ENCODE results near the gene DRGX. TPM values are rescaled to one million over a fixed set of nuclear protein-coding genes. Genes with fewer than 3 reads are reported as not detected.

Gene DRGX
- total and polyA plus RNA-seq, 2 experiments from 2014 or later: not detected

GRCh38 chr10:49410365-49411074 lies 14.6 kb upstream of the DRGX start:
- Histone ChIP-seq H3K4me2 (no peak overlapping the region), H3K9me2 (replicated peaks; ENCODE audit: insufficient read depth) (no peaks in the 10 kb centered on the region), H3K4me3 (no peak overlapping the region), H4K20me1 (ENCODE audit: insufficient read depth, poor library complexity, severe bottlenecking) (no peaks in the 10 kb centered on the region), H3K27ac (no peak overlapping the region), H3K4me1 (ENCODE audit: insufficient read depth) (no peaks in the 10 kb centered on the region), H3K9me3 (ENCODE audit: low read depth) (no peaks in the 10 kb centered on the region), H3K79me2 (no peaks in the 10 kb centered on the region), H2AFZ (no peak overlapping the region), H3K27me3 (peaks cover 24% of the 10 kb centered on the region), H3K36me3 (replicated peaks; ENCODE audit: insufficient read depth, low read depth) (no peaks in the 10 kb centered on the region)
- 68% methylated on average over 7 of the region's 7 CpGs for WGBS (ENCODE audit: low lambda C conversion rate, missing lambda C conversion rate)
- TF ChIP-seq CTCF (IDR thresholded peaks at IDR 0.05; ENCODE audit: poor library complexity) (no peak), EZH2phosphoT487 (IDR thresholded peaks at IDR 0.05; ENCODE audit: low read depth, severe bottlenecking, unreplicated experiment) (no peak), EZH2 (IDR thresholded peaks at IDR 0.05; ENCODE audit: borderline replicate concordance) (no peak)
- DNase-seq (ENCODE audit: low spot score): no peak

GRCh38 chr10:49409755-49410154 lies 13.9 kb upstream of the DRGX start:
- WGBS (ENCODE audit: low lambda C conversion rate, missing lambda C conversion rate): 95% methylated on average over 4 of the region's 4 CpGs

GRCh38 chr10:49408519-49409306 lies 12.8 kb upstream of the DRGX start:
- peaks cover 41% of the 10 kb centered on the region for H3K27me3 ChIP-seq
- TF ChIP-seq EZH2phosphoT487 (IDR thresholded peaks at IDR 0.05; ENCODE audit: low read depth, severe bottlenecking, unreplicated experiment): no peak
- no peak for TF ChIP-seq EZH2 (IDR thresholded peaks at IDR 0.05; ENCODE audit: borderline replicate concordance)
- TF ChIP-seq CTCF (IDR thresholded peaks at IDR 0.05; ENCODE audit: poor library complexity): no peak

More at GRCh38 chr10:49409755-49410154, 13.9 kb upstream of the DRGX start:
- DNase-seq (ENCODE audit: low spot score): no peak
- no peaks in the 10 kb centered on the region for H3K36me3 ChIP-seq (replicated peaks; ENCODE audit: insufficient read depth, low read depth)
- no peak overlapping the region for H3K4me2 ChIP-seq
- peaks cover 31% of the 10 kb centered on the region for H3K27me3 ChIP-seq
- no peaks in the 10 kb centered on the region for H3K79me2 ChIP-seq
- no peaks in the 10 kb centered on the region for H3K9me2 ChIP-seq (replicated peaks; ENCODE audit: insufficient read depth)
- H3K4me3 ChIP-seq: no peak overlapping the region
- no peak for TF ChIP-seq EZH2 (IDR thresholded peaks at IDR 0.05; ENCODE audit: borderline replicate concordance)
- TF ChIP-seq EZH2phosphoT487 (IDR thresholded peaks at IDR 0.05; ENCODE audit: low read depth, severe bottlenecking, unreplicated experiment): no peak
- TF ChIP-seq CTCF (IDR thresholded peaks at IDR 0.05; ENCODE audit: poor library complexity): no peak
- no peak overlapping the region for H3K27ac ChIP-seq
- H3K4me1 ChIP-seq (ENCODE audit: insufficient read depth): no peaks in the 10 kb centered on the region
- no peaks in the 10 kb centered on the region for H3K9me3 ChIP-seq (ENCODE audit: low read depth)
- no peak overlapping the region for H2AFZ ChIP-seq
- H4K20me1 ChIP-seq (ENCODE audit: insufficient read depth, poor library complexity, severe bottlenecking): no peaks in the 10 kb centered on the region

More at GRCh38 chr10:49408519-49409306, 12.8 kb upstream of the DRGX start:
- Histone ChIP-seq H3K79me2 (no peaks in the 10 kb centered on the region), H3K4me1 (ENCODE audit: insufficient read depth) (no peaks in the 10 kb centered on the region), H3K4me2 (no peak overlapping the region), H4K20me1 (ENCODE audit: insufficient read depth, poor library complexity, severe bottlenecking) (no peaks in the 10 kb centered on the region), H3K27ac (no peak overlapping the region), H3K36me3 (replicated peaks; ENCODE audit: insufficient read depth, low read depth) (no peaks in the 10 kb centered on the region), H3K4me3 (no peak overlapping the region), H3K9me3 (ENCODE audit: low read depth) (no peaks in the 10 kb centered on the region), H2AFZ (no peak overlapping the region), H3K9me2 (replicated peaks; ENCODE audit: insufficient read depth) (no peaks in the 10 kb centered on the region)
- WGBS (ENCODE audit: low lambda C conversion rate, missing lambda C conversion rate): 70% methylated on average over 13 of the region's 13 CpGs
- no peak for DNase-seq (ENCODE audit: low spot score)
